Embryonic facial prominence (tissue), 1 donor: ENCODE measurements around the gene PRAMEF27.
"Not testable (repeated sequence)": the region's sequence is repeated elsewhere in the genome, so short reads cannot be mapped to it uniquely, and the experiment has no call there.

Experiments
- DNase-seq: peaks from one replicate; pipeline ENCODE4 v3.0.0-alpha.2; 2016; ENCODE audit errors: extremely low spot score

The PRAMEF27 gene

DNA sequence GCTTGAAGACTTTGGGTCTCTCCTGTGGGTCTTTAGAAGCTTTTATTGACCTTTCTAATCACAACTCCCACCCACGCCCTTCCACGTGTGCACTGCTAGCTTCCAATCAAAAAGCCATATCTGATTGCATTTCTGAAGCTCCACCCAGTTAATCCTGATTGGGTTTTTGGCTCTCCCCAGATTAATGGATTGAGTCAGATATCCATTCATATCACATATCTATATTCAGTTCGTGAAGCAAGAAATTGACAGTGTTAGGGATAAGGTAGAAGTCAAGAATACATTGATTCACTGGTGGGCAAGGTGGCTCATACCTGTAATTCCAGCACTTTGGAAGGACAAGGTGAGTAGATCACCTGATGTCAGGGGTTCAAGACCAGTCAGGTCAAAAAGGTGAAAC, at the start of gene PRAMEF27:
TSS of gene PRAMEF27 (minus strand) at position 101 of the 400 bp plus-strand sequence. CDS start 2,916 bp downstream, outside the sequence.
- not testable (repeated sequence) for DNase-seq

DNA sequence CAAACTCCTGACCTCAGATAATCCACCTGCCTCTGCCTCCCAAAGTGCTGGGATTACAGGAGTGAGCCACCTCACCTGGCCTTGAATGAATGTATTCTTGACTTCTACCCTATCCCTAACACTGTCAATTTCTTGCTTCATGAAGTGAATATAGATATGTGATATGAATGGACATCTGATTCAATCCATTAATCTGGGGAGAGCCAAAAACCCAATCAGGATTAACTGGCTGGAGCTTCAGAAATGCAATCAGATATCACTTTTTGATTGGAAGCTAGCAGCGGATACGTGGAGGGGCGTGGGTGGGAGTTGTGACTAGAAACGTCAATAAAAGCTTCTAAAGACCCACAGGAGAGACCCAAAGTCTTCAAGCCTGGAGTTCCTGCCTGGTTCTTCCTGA, 14.1 kb upstream of the PRAMEF27 start, which contains the start of gene PRAMEF25:
TSS of gene PRAMEF25 (plus strand) at position 301 of the 400 bp plus-strand sequence. CDS start 2,920 bp downstream, outside the sequence.
- DNase-seq, result not testable (repeated sequence)

DNA sequence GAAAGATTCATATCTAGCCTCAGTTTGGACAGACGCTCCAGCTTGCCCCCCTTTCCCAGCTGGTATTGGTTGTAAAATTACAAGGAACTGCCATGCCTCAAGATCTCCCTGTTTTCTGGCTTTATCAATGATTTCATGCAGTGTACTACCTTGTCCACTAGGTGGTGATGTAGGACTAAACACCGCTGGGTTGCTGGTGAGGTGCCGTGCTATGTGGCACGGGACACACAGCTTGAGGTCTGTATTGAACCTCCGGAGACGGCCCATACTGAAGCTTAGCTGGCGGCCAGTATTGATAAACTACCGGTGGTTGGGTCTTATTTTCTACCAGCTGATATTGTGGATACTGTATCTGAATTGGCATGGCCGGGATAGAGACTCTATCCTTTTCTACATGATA, 36.5 kb downstream of the PRAMEF27 start:
- DNase-seq, result not testable (repeated sequence)

DNA sequence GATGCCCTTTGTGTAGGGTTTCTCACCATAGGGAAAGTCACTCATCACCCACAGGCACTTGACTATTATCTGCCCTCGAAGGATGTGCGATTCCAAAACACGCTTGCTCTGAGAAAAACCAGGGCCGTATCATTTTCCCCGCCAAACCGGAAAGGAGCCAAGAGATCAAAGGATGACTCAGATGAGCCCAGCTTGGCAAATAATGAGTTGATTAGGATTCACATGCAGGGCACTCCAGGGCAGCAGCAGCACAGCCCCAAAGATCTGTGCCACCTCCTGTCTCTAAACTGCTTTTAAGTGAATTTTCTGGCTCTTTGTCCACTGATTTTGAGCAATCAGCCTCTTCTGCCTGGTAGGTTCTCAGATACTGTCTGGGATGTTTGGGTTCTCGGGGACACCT, 44.4 kb downstream of the PRAMEF27 start:
- DNase-seq, result not testable (repeated sequence)

DNA sequence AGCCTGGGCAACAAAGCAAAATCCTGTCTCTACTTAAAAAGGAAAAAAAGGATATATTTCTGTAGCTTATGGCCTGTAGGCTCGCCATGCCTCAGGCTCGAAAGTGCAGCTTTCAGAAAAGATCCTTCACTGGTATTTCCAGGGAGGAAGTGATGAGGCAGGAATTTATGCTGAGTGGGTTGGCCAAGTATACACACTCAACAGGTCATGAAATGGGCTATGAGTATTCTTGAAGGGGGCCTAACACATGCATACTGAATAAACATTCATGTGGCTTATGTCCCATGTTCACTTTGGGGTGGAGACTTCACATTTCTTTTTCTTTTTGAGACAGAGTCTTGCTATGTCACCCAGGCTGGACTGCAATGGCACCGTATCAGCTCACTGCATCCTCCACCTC, 47.0 kb downstream of the PRAMEF27 start:
- not testable (repeated sequence) for DNase-seq

DNA sequence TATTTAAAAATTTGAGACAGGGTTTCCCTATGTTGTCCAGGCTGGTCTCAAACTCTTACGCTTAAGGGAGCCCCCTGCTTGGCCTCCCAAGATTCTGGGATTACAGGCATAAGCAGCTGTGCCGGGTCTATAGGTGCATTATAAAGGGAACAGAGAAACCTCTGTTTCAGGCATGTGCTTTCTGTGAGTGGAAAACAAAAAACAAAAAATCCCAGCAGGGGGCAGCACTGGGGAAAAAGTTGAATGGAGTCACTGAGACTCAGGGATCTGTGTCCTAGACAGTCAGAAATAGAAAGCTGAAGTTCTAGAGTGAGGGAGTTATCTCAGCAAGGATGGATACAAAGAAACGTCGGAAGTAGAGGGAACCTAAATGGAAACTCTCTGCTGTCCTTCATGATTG, 50.6 kb downstream of the PRAMEF27 start:
- DNase-seq, result not testable (repeated sequence)
